ENCODE data around the gene CHCHD2. TPM values are rescaled to one million over a fixed set of nuclear protein-coding genes. Genes with fewer than 3 reads are reported as not detected.
"Not testable (repeated sequence)": the region's sequence is repeated elsewhere in the genome, so short reads cannot be mapped to it uniquely, and the experiment has no call there.

The CHCHD2 gene
- total and polyA plus RNA-seq, 2 donors = 350 to 550 TPM

DNA sequence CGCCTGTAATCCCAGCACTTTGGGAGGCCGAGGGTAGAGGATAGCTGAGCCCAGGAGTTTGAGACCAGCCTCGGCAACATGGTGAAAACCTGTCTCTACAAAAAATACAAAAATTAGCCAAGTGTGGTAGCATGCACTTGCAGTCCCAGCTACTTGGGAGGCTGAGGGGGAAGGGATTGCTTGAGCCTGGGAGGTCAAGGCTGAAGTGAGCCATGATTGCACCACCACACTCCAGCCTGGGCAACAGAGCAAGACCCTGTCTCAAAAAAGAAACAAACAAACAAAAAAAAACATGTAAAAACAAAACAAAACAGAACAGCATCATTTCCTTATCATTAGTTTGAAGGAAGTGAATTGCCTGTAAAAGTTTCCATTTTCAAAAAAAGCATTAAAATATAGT lies 6.0 kb upstream of the CHCHD2 start:
- 99% methylated on average over 3 of the region's 3 CpGs for WGBS
- H3K4me1 ChIP-seq (ENCODE audit: control insufficient read depth in 2 of 2, insufficient read depth in 2 of 2, low read length in 2 of 2); DNase-seq (ENCODE audit: low read depth in 6 of 9, low spot score in 9 of 9); H3K27ac ChIP-seq (ENCODE audit: low read depth in 1 of 2, low read length in 1 of 2); H3K4me3 ChIP-seq (ENCODE audit: low read length in 2 of 2); H3K9me3 ChIP-seq (ENCODE audit: control insufficient read depth in 2 of 2, insufficient read depth in 1 of 2, low read length in 1 of 2); H3K36me3 ChIP-seq (ENCODE audit: control insufficient read depth in 2 of 2, insufficient read depth in 2 of 2, low read length in 1 of 2): not testable (repeated sequence)
- H3K27me3 ChIP-seq (ENCODE audit: control insufficient read depth in 2 of 2, insufficient read depth in 1 of 2, low read length in 1 of 2) = peaks cover 4 to 23% of the 10 kb centered on the region in 2 donors

GRCh38 chr7:56110611-56111010 lies 4.3 kb upstream of the CHCHD2 start:
- H3K27ac ChIP-seq (ENCODE audit: low read depth in 1 of 2, low read length in 1 of 2) = no peak overlapping the region
- no peak overlapping the region for H3K4me3 ChIP-seq (ENCODE audit: low read length in 2 of 2)
- no peaks in the 10 kb centered on the region for H3K9me3 ChIP-seq (ENCODE audit: control insufficient read depth in 2 of 2, insufficient read depth in 1 of 2, low read length in 1 of 2)
- peaks cover 0 to 7% of the 10 kb centered on the region in 2 donors for H3K27me3 ChIP-seq (ENCODE audit: control insufficient read depth in 2 of 2, insufficient read depth in 1 of 2, low read length in 1 of 2)
- H3K4me1 ChIP-seq (ENCODE audit: control insufficient read depth in 2 of 2, insufficient read depth in 2 of 2, low read length in 2 of 2) = no peaks in the 10 kb centered on the region
- H3K36me3 ChIP-seq (ENCODE audit: control insufficient read depth in 2 of 2, insufficient read depth in 2 of 2, low read length in 1 of 2) = no peaks in the 10 kb centered on the region
- 91% methylated on average over 1 of the region's 1 CpG for WGBS
- DNase-seq (ENCODE audit: low read depth in 6 of 9, low spot score in 9 of 9) = no peak

- no peak for DNase-seq (ENCODE audit: low read depth in 6 of 9, low spot score in 9 of 9)
- H3K9me3 ChIP-seq (ENCODE audit: control insufficient read depth in 2 of 2, insufficient read depth in 1 of 2, low read length in 1 of 2) = no peaks in the 10 kb centered on the region
- WGBS = 91% methylated on average over 1 of the region's 1 CpG
Measured at GRCh38 chr7:56107954-56108258, 1.6 kb upstream of the CHCHD2 start.

DNA sequence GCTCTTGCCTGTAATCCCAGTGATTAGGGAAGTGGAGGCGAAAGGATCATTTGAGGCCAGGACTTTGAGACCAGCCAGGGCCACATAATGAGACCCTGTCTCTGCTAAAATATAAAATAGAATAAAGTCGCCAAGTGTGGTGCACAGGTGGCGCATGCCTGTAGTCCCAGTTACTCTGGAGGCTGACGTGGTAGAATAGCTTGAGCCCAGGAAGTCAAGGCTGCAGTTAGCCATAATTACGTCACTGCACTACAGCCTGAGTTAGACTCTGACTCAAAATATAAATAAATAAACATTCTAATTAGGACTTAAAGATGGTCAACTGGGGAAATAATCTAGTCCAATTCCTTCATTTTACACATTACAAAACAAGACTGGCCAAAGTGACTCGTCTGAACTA lies 768 bp downstream of the CHCHD2 start:
- Histone ChIP-seq H3K4me3 (ENCODE audit: low read length in 2 of 2) (peak overlapping the region; percentile 64 to 67), H3K4me1 (ENCODE audit: control insufficient read depth in 2 of 2, insufficient read depth in 2 of 2, low read length in 2 of 2) (peaks cover 2 to 8% of the 10 kb centered on the region in 2 donors), H3K27me3 (ENCODE audit: control insufficient read depth in 2 of 2, insufficient read depth in 1 of 2, low read length in 1 of 2) (no peaks in the 10 kb centered on the region), H3K9me3 (ENCODE audit: control insufficient read depth in 2 of 2, insufficient read depth in 1 of 2, low read length in 1 of 2) (no peaks in the 10 kb centered on the region), H3K27ac (ENCODE audit: low read depth in 1 of 2, low read length in 1 of 2) (peak overlapping the region in 1 of 2 donors; percentile 76), H3K36me3 (ENCODE audit: control insufficient read depth in 2 of 2, insufficient read depth in 2 of 2, low read length in 1 of 2) (peaks cover 25 to 35% of the 10 kb centered on the region in 2 donors)
- DNase-seq (ENCODE audit: low read depth in 6 of 9, low spot score in 9 of 9) = peak in 6 of 9 donors; percentile 4 to 67 (median 28)
- 24% methylated on average over 6 of the region's 6 CpGs for WGBS

More at GRCh38 chr7:56107954-56108258, 1.6 kb upstream of the CHCHD2 start:
- H3K36me3 ChIP-seq (ENCODE audit: control insufficient read depth in 2 of 2, insufficient read depth in 2 of 2, low read length in 1 of 2) = peaks cover 12 to 14% of the 10 kb centered on the region in 2 donors
- peaks cover 2 to 8% of the 10 kb centered on the region in 2 donors for H3K4me1 ChIP-seq (ENCODE audit: control insufficient read depth in 2 of 2, insufficient read depth in 2 of 2, low read length in 2 of 2)
- no peak overlapping the region for H3K4me3 ChIP-seq (ENCODE audit: low read length in 2 of 2)
- no peak overlapping the region for H3K27ac ChIP-seq (ENCODE audit: low read depth in 1 of 2, low read length in 1 of 2)
- H3K27me3 ChIP-seq (ENCODE audit: control insufficient read depth in 2 of 2, insufficient read depth in 1 of 2, low read length in 1 of 2) = no peaks in the 10 kb centered on the region

DNA sequence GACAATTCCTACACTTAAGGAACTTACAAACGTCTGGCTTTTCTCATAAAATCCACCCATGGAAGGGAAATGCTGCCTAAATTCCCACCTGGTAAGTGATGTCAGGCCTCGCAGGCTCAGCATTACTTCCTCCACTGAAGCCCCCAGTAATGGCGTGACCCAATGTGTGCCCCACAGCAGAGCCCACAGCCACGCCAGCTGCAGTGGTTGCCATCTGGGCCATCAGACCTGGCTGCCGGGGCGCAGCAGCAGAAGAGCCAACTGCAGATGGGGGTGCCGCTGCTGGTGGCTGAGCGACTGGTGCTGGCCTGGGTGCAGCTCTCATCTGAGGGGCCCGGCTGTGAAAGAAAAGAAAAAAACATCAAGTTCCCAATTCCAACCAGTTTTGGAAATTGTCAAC lies 2.1 kb downstream of the CHCHD2 start:
- WGBS = 96% methylated on average over 9 of the region's 9 CpGs
- H3K4me3 ChIP-seq (ENCODE audit: low read length in 2 of 2); DNase-seq (ENCODE audit: low read depth in 6 of 9, low spot score in 9 of 9); H3K27me3 ChIP-seq (ENCODE audit: control insufficient read depth in 2 of 2, insufficient read depth in 1 of 2, low read length in 1 of 2); H3K4me1 ChIP-seq (ENCODE audit: control insufficient read depth in 2 of 2, insufficient read depth in 2 of 2, low read length in 2 of 2); H3K9me3 ChIP-seq (ENCODE audit: control insufficient read depth in 2 of 2, insufficient read depth in 1 of 2, low read length in 1 of 2); H3K27ac ChIP-seq (ENCODE audit: low read depth in 1 of 2, low read length in 1 of 2): not testable (repeated sequence)
- peaks cover 36 to 46% of the 10 kb centered on the region in 2 donors for H3K36me3 ChIP-seq (ENCODE audit: control insufficient read depth in 2 of 2, insufficient read depth in 2 of 2, low read length in 1 of 2)

DNA sequence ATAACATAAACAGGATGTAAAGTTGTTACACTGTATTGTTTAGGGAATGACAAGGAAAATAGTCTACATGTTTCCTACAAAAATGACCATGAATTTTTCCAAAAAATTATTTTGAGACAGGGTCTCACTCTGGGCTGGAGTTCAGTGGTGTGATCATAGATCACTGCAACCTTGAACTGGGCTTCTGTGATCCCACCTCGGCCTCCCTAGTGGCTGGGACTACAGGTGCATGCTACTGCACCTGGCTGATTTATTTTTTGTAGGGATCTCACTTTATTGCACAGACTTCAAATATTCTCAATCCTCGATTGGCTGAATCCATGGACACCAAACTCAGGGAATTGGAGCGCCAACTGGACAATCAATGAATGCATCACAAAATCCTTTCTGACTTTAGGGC lies 6.6 kb downstream of the CHCHD2 start:
- WGBS = 98% methylated on average over 3 of the region's 3 CpGs
- H3K27me3 ChIP-seq (ENCODE audit: control insufficient read depth in 2 of 2, insufficient read depth in 1 of 2, low read length in 1 of 2) = no peaks in the 10 kb centered on the region
- no peak overlapping the region for H3K4me3 ChIP-seq (ENCODE audit: low read length in 2 of 2)
- DNase-seq (ENCODE audit: low read depth in 6 of 9, low spot score in 9 of 9) = no peak
- H3K27ac ChIP-seq (ENCODE audit: low read depth in 1 of 2, low read length in 1 of 2) = no peak overlapping the region
- no peaks in the 10 kb centered on the region for H3K9me3 ChIP-seq (ENCODE audit: control insufficient read depth in 2 of 2, insufficient read depth in 1 of 2, low read length in 1 of 2)
- H3K36me3 ChIP-seq (ENCODE audit: control insufficient read depth in 2 of 2, insufficient read depth in 2 of 2, low read length in 1 of 2) = peaks cover 36 to 46% of the 10 kb centered on the region in 2 donors
- H3K4me1 ChIP-seq (ENCODE audit: control insufficient read depth in 2 of 2, insufficient read depth in 2 of 2, low read length in 2 of 2) = no peaks in the 10 kb centered on the region

GRCh38 chr7:56098187-56099008 lies 7.9 kb downstream of the CHCHD2 start:
- not testable (repeated sequence) for H3K4me1 ChIP-seq (ENCODE audit: control insufficient read depth in 2 of 2, insufficient read depth in 2 of 2, low read length in 2 of 2); H3K27me3 ChIP-seq (ENCODE audit: control insufficient read depth in 2 of 2, insufficient read depth in 1 of 2, low read length in 1 of 2); H3K4me3 ChIP-seq (ENCODE audit: low read length in 2 of 2); DNase-seq (ENCODE audit: low read depth in 6 of 9, low spot score in 9 of 9); H3K27ac ChIP-seq (ENCODE audit: low read depth in 1 of 2, low read length in 1 of 2); H3K9me3 ChIP-seq (ENCODE audit: control insufficient read depth in 2 of 2, insufficient read depth in 1 of 2, low read length in 1 of 2)
- 96% methylated on average over 8 of the region's 8 CpGs for WGBS
- peaks cover 26 to 38% of the 10 kb centered on the region in 2 donors for H3K36me3 ChIP-seq (ENCODE audit: control insufficient read depth in 2 of 2, insufficient read depth in 2 of 2, low read length in 1 of 2)

DNA sequence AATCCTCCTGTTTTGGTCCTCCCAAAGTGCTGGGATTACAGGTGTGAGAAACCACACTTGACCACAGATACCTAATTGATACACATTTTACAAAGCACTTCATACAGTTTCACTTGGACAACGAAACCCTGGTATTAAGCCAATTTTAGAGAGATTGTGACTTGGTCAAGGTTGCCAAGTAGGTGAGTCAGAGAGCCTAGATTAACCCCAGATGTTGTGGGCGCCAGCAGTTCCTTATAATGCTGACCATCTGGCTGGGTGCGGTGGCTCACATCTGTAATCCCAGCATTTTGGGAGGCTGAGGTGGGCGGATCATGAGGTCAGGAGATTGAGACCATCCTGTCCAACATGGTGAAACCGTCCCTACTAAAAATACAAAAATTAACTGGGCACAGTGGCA lies 8.6 kb downstream of the CHCHD2 start:
- H3K9me3 ChIP-seq (ENCODE audit: control insufficient read depth in 2 of 2, insufficient read depth in 1 of 2, low read length in 1 of 2) = no peaks in the 10 kb centered on the region
- H3K36me3 ChIP-seq (ENCODE audit: control insufficient read depth in 2 of 2, insufficient read depth in 2 of 2, low read length in 1 of 2) = peaks cover 19 to 31% of the 10 kb centered on the region in 2 donors
- no peak overlapping the region for H3K27ac ChIP-seq (ENCODE audit: low read depth in 1 of 2, low read length in 1 of 2)
- no peaks in the 10 kb centered on the region for H3K4me1 ChIP-seq (ENCODE audit: control insufficient read depth in 2 of 2, insufficient read depth in 2 of 2, low read length in 2 of 2)
- WGBS = 97% methylated on average over 5 of the region's 5 CpGs
- no peak overlapping the region for H3K4me3 ChIP-seq (ENCODE audit: low read length in 2 of 2)
- H3K27me3 ChIP-seq (ENCODE audit: control insufficient read depth in 2 of 2, insufficient read depth in 1 of 2, low read length in 1 of 2) = no peaks in the 10 kb centered on the region
- DNase-seq (ENCODE audit: low read depth in 6 of 9, low spot score in 9 of 9) = no peak

DNA sequence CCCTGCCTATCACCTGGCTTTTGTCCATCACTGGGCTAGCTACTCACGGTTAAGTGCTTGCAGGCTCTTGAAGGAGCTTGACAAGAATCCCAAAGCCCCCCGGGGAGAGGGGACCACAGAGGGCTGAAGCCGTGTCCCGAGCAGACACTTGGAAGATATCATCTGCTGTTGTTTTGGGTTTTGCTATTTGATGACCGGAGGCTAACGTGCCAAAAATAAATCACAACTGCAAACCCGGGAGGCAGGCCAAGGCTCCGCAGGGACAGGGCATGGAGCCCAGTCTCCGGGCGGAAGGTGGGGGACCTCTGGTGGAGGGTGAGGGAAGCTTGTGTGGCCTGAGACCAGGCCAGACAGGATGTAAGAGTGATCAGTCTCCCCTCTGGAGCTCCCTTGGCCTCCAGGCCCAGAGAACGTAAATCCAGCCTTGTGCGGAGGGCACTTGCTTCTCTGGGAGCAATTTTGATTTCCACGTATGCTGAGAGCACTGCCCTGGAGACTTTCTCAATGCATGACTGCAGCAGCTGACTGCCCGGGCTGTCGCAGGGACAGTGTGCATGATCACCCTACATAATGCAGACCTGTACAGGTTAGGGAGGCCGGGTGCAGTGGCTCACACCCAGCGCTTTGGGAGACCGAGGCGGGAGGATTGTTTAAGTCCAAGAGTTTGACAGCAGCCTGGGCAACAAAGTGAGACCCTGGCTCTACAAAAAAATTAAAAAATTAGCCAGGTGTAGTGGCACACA lies 13.3 kb downstream of the CHCHD2 start, which contains the start of gene PHKG1:
Gene PHKG1 (minus strand): TSS at position 164 of the 743 bp plus-strand sequence. CDS start 4,011 bp downstream, outside the sequence.
- WGBS = 88% methylated on average over 19 of the region's 19 CpGs
- Histone ChIP-seq H3K36me3 (ENCODE audit: control insufficient read depth in 2 of 2, insufficient read depth in 2 of 2, low read length in 1 of 2) (peaks cover 0 to 3% of the 10 kb centered on the region in 2 donors), H3K9me3 (ENCODE audit: control insufficient read depth in 2 of 2, insufficient read depth in 1 of 2, low read length in 1 of 2) (no peaks in the 10 kb centered on the region), H3K27ac (ENCODE audit: low read depth in 1 of 2, low read length in 1 of 2) (no peak within 1 kb of the TSS), H3K4me1 (ENCODE audit: control insufficient read depth in 2 of 2, insufficient read depth in 2 of 2, low read length in 2 of 2) (no peaks in the 10 kb centered on the region), H3K4me3 (ENCODE audit: low read length in 2 of 2) (no peak within 1 kb of the TSS), H3K27me3 (ENCODE audit: control insufficient read depth in 2 of 2, insufficient read depth in 1 of 2, low read length in 1 of 2) (no peaks in the 10 kb centered on the region)
- DNase-seq (ENCODE audit: low read depth in 6 of 9, low spot score in 9 of 9) = no peak
